Fibroblast of lung (primary cell): ENCODE data around the gene PRSS23.

Experiments
- EZH2 ChIP-seq: IDR thresholded peaks from 2 replicates; pipeline ENCODE4 v1.5.1; 2012; ENCODE audit warnings: low read length, control low read depth, mild to moderate bottlenecking; ENCODE audit errors: missing control alignments
- TF ChIP-seq, protein P1 (sequence below), 2 donors: IDR thresholded peaks in 1 of 2; conservative IDR thresholded peaks in 1 of 2; 1 replicate in 1 of 2; 2 replicates in 1 of 2; pipeline ENCODE4 v1.5.1; 2011 to 2012; ENCODE audit warnings: low read length in 2 of 2, control low read depth in 1 of 2, inconsistent platforms in 1 of 2, low read depth in 1 of 2, mild to moderate bottlenecking in 1 of 2

- no peak for TF ChIP-seq EZH2
- TF ChIP-seq, protein P1, sequence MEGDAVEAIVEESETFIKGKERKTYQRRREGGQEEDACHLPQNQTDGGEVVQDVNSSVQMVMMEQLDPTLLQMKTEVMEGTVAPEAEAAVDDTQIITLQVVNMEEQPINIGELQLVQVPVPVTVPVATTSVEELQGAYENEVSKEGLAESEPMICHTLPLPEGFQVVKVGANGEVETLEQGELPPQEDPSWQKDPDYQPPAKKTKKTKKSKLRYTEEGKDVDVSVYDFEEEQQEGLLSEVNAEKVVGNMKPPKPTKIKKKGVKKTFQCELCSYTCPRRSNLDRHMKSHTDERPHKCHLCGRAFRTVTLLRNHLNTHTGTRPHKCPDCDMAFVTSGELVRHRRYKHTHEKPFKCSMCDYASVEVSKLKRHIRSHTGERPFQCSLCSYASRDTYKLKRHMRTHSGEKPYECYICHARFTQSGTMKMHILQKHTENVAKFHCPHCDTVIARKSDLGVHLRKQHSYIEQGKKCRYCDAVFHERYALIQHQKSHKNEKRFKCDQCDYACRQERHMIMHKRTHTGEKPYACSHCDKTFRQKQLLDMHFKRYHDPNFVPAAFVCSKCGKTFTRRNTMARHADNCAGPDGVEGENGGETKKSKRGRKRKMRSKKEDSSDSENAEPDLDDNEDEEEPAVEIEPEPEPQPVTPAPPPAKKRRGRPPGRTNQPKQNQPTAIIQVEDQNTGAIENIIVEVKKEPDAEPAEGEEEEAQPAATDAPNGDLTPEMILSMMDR (conservative IDR thresholded peaks at IDR 0.05 in 1 of 2, IDR thresholded peaks at IDR 0.05 in 1 of 2; ENCODE audit: low read depth in 1 of 2, low read length in 2 of 2) = peak in 1 of 2 donors; percentile 8
Measured at GRCh38 chr11:86799680-86800075, 664 bp upstream of the PRSS23 start.
